Activated T-cell treated with anti-CD3 and anti-CD28 coated beads, Interleukin-2, amount 50 U/mL, for 4 hours (primary cell): ENCODE data around the gene SOCS7. TPM values are rescaled to one million over a fixed set of nuclear protein-coding genes. Genes with fewer than 3 reads are reported as not detected.
A peak's percentile ranks its signal among the peaks of the same experiment; 100 is the strongest.

Experiments used
- ATAC-seq, 2 donors: fragments of 200-7000 bp; cut with Tn5 transposase; one replicate each; pipeline ENCODE4 v1.10.0; 2021
- DNase-seq: peaks from one replicate; pipeline ENCODE4 v3.0.0-alpha.2; 2020
- H3K27me3 Mint-ChIP-seq: one replicate; pipeline ENCODE4 v1.8.0; 2021; ENCODE audit warnings: low read depth, mixed read lengths
- H3K36me3 Mint-ChIP-seq: one replicate; pipeline ENCODE4 v1.8.0; 2022; ENCODE audit warnings: mixed read lengths; ENCODE audit not compliant: insufficient read depth
- H3K4me1 Mint-ChIP-seq: one replicate; pipeline ENCODE4 v1.8.0; 2021; ENCODE audit warnings: low read depth, mixed read lengths
- H3K4me3 Mint-ChIP-seq: one replicate; pipeline ENCODE4 v1.8.0; 2021; ENCODE audit warnings: mild to moderate bottlenecking, moderate library complexity, mixed read lengths
- H3K9me3 Mint-ChIP-seq: one replicate; pipeline ENCODE4 v1.8.0; 2021; ENCODE audit warnings: mixed read lengths
- total RNA-seq, 3 donors: library from RNA; stranded (reverse); gene quantifications; one replicate each; pipeline ENCODE4 v1.2.1, GENCODE V29; 2021

SOCS7 gene, protein sequence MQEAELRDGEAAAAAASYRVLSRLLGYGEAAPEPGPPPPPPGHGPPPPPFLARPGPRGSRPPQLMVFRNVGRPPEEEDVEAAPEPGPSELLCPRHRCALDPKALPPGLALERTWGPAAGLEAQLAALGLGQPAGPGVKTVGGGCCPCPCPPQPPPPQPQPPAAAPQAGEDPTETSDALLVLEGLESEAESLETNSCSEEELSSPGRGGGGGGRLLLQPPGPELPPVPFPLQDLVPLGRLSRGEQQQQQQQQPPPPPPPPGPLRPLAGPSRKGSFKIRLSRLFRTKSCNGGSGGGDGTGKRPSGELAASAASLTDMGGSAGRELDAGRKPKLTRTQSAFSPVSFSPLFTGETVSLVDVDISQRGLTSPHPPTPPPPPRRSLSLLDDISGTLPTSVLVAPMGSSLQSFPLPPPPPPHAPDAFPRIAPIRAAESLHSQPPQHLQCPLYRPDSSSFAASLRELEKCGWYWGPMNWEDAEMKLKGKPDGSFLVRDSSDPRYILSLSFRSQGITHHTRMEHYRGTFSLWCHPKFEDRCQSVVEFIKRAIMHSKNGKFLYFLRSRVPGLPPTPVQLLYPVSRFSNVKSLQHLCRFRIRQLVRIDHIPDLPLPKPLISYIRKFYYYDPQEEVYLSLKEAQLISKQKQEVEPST
- total RNA-seq, result 10 to 100 TPM; 32.2 to 33.2 (median 32.8) TPM

DNA sequence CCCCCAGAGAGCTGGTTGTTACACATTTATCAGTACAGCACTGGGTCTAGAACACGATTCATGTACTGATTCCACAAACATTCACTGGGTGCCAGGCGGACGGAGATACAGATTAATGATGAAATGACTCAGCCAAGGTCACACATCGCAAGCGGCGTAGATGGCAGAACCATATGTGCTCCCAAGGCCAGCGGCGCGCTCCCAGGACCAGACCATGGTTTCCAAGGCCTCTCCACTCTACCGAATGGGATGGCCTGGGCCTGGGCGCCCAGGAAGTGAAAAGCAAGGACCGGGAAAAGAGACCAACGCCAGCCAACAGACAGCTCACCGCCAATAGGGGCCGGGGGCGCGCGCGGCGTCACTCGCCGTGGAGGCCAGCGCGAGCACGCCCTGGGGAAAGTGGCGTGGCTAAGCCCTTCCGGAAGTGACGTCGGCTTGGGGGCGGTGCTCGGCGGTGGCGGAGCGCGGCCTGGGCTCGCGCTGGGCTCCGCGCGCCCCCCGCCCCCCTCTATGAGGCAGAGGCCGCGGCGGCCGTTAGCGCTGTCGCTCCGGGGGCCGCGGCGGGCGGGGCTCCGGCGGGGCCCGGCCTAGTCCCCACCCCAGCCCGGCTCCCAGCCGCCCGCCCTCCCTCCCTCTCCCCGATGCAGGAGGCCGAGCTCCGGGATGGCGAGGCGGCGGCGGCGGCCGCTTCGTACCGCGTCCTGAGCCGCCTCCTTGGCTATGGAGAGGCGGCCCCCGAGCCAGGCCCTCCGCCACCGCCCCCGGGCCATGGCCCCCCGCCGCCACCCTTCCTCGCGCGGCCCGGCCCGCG, at the start of gene SOCS7:
Gene SOCS7 (plus strand): TSS at position 433 of the 811 bp plus-strand sequence. CDS start 209 bp downstream, at position 642.
- H3K36me3 Mint-ChIP-seq, result no peaks in the 10 kb centered on the region
- H3K4me1 Mint-ChIP-seq, result peaks cover 34% of the 10 kb centered on the region
- no peaks in the 10 kb centered on the region for H3K9me3 Mint-ChIP-seq
- DNase-seq (peak; percentile 93), ATAC-seq (peak; percentile 91 to 95)
- peak within 1 kb of the TSS; percentile 97 for H3K4me3 Mint-ChIP-seq
- no peaks in the 10 kb centered on the region for H3K27me3 Mint-ChIP-seq

DNA sequence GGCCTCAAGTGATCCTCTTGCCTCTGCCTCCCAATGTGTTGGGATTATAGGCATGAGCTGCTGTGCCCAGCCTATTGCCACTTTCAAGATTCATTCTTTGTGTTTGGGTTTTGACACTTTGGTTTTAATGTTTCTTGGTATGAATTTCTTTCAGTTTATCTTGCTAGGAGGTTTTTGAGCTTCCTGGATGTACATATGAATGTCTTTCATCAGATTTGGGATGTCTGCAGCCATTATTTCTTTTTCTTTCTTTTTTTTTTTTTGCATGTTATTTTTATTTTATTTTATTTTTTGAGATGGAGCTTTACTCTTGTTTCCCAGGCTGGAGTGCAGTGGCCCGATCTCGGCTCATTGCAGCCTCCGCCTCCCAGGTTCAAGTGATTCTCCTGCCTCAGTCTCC, 36.1 kb upstream of the SOCS7 start:
- Mint-ChIP-seq H3K27me3 (no peaks in the 10 kb centered on the region), H3K9me3 (no peaks in the 10 kb centered on the region), H3K36me3 (peaks cover 24% of the 10 kb centered on the region), H3K4me3 (no peak overlapping the region), H3K4me1 (no peaks in the 10 kb centered on the region)
- ATAC-seq (no peak), DNase-seq (no peak)

DNA sequence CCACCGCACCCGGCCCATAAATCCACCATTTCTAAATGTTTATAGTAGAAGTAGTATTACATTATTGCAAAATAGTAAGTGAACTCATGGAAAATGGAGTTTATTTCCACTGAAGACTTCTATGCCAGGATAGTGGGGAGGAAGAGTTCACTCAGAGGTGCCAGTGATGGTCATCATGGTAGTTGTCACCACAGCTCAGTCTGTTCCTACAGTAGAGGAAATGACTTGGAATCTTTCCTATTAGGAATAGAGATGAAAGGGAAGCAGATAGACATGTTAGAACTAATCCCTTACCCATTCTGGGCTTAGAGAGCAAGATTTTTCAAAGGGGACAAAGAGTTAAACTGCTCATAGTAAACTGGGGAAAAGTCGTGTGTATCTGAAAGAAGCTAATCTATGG, 34.6 kb upstream of the SOCS7 start:
- peaks cover 27% of the 10 kb centered on the region for H3K36me3 Mint-ChIP-seq
- no peak overlapping the region for H3K4me3 Mint-ChIP-seq
- no peaks in the 10 kb centered on the region for H3K9me3 Mint-ChIP-seq
- no peaks in the 10 kb centered on the region for H3K4me1 Mint-ChIP-seq
- no peaks in the 10 kb centered on the region for H3K27me3 Mint-ChIP-seq
- ATAC-seq (no peak), DNase-seq (no peak)

DNA sequence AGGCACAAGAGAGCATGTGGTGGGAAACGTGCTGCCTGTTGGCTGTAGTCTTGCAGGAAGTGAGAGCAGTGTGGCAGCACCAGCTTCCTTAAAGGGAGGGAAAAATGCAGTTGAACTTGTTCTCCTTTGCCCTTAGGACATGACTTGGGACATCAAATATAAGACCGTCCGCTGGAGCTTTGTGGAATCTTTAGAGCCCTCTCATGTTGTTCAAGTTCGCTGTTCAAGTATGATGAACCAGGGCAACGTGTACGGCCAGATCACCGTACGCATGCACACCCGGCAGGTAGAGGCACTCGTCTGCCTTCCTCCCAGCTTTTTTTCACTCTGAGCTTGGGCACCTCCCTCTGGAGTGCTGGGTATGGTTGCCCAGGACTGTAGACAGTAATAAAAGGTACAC, 31.2 kb upstream of the SOCS7 start:
- Mint-ChIP-seq H3K9me3 (no peaks in the 10 kb centered on the region), H3K27me3 (no peaks in the 10 kb centered on the region), H3K36me3 (peaks cover 22% of the 10 kb centered on the region), H3K4me3 (no peak overlapping the region), H3K4me1 (no peaks in the 10 kb centered on the region)
- DNase-seq, result no peak
- ATAC-seq, result no peak

DNA sequence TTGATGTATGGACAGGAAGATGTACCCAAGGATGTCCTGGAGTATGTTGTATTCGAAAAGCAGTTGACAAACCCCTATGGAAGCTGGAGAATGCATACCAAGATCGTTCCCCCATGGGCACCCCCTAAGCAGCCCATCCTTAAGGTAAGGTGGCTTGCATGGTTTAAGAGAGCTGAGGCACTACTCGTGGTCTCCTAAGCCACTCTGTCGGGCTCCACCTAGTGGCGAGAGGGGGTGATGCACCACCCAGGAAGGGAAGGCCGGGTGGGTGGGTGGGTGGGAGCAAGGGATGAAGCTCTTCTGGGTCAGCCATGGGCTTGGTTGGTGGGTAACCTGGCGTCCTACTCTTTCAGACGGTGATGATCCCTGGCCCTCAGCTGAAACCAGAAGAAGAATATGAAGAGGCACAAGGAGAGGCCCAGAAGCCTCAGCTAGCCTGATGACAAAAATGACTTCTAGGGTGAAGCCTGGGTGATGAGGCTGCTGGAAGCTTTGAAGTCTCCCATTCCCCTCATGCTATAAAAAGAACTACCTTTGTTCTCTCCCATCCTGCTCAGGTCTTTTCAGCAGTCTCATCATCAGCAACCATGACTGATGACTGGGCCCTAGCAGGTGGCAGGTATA, 29.4 kb upstream of the SOCS7 start:
- Mint-ChIP-seq H3K9me3 (no peaks in the 10 kb centered on the region), H3K4me3 (no peak overlapping the region), H3K27me3 (no peaks in the 10 kb centered on the region), H3K4me1 (no peaks in the 10 kb centered on the region), H3K36me3 (peaks cover 14% of the 10 kb centered on the region)
- DNase-seq, result peak; percentile 72
- peak; percentile 85 to 87 for ATAC-seq

DNA sequence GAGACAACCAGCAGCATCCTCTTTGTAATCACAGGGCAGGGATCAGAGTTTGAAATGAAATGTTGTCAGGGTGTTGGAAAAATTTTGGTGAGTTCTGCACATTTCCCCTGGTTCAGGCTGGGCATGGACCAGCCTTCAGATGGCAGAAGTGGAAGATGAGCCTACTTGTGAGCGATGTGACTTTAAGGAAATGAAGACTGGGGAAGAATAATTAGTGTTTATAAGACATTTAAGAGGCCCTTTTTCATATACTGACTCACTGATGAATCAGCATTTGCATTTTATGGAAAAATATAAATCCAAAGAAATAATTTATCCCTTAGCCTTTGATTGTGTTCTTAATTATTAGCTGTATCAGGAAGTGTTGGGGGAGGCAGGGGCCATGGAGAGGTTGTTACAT, 28.7 kb upstream of the SOCS7 start:
- DNase-seq, result no peak
- H3K27me3 Mint-ChIP-seq, result no peaks in the 10 kb centered on the region
- H3K9me3 Mint-ChIP-seq, result no peaks in the 10 kb centered on the region
- no peaks in the 10 kb centered on the region for H3K4me1 Mint-ChIP-seq
- H3K36me3 Mint-ChIP-seq, result peaks cover 12% of the 10 kb centered on the region
- no peak for ATAC-seq
- H3K4me3 Mint-ChIP-seq, result no peak overlapping the region

DNA sequence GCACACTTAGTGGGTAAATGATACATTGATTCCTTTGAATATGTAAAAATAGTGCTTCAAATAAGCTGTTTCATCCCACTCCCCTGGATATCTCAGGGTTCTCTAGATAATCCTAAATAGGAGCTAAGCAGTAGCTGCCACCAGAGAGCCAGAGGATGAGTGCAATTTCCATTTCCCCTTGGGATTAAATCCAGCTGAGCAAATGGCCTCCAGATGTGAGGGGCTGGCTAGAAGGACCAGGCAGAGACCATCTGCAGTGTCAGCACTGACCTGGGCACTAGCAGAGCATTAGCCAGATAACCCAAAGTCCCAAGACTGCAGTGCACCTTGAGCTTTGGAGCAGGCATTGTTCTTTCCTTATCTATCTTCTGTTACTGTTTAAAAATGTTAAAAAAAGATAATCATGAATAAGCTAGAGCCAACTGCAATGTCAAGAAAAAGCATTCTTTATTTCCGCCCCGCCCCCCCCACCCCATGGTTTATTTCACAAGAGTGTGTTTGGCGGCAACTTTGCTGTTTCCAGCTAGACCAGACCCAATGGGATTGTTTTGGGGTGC, 27.4 kb upstream of the SOCS7 start:
- Mint-ChIP-seq H3K4me1 (no peaks in the 10 kb centered on the region), H3K36me3 (peaks cover 9% of the 10 kb centered on the region), H3K4me3 (no peak overlapping the region), H3K27me3 (no peaks in the 10 kb centered on the region), H3K9me3 (no peaks in the 10 kb centered on the region)
- ATAC-seq (no peak), DNase-seq (no peak)

DNA sequence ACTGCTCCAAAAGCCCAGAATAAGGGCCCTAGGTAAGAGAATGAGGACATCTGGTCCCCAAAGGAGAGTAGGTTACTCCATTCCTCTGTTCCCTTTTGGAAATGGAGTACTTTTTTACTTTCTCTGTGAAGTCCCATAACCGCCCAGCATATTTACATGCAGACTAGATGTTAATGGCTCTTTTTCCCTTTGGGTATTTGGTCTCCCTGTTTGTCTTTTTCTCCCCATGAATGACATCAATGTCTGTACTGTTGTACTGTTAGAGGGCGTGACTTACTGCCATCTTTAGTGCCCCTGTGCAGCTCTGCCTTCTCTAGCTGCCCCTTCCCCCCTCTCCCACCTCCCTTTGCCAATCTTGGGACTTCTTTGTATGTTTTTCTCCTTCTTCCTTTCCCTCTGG, 26.9 kb upstream of the SOCS7 start:
- no peaks in the 10 kb centered on the region for H3K4me1 Mint-ChIP-seq
- H3K36me3 Mint-ChIP-seq, result peaks cover 9% of the 10 kb centered on the region
- ATAC-seq, result no peak
- no peak for DNase-seq
- H3K4me3 Mint-ChIP-seq, result no peak overlapping the region
- peaks cover 2% of the 10 kb centered on the region for H3K27me3 Mint-ChIP-seq
- no peaks in the 10 kb centered on the region for H3K9me3 Mint-ChIP-seq

DNA sequence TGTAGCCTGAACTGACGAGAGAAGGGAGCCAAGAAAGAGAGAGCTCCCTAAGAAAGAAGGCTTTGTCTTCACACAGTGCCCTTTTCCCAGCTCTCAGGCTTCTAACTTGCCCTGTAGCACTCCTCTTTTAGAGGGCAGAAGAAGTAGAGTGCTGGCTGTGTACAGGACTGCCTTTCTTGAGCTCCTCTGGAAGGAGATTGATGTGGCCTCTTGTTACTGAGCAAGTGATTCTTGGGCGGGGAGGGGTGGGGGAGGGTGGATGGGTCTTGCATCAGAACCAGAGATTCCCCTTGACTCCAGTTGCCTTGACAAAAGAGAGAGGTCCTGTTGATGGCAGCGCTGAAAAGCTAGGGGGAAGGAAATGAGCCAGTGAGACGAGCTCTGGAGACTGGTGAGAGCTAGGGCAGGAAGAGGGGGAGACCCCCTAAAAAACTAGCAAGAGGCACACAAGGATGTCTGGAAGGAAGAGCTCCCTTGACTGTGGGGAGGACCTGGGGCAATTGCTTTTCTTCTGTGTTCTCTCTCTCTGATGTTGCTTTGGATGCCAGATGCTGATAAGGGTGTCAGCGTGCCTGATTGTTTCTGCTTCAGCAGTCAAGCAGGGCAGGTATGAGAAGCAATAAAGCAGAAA, 26.3 kb upstream of the SOCS7 start:
- Mint-ChIP-seq H3K4me3 (no peak overlapping the region), H3K9me3 (no peaks in the 10 kb centered on the region), H3K36me3 (peaks cover 6% of the 10 kb centered on the region), H3K27me3 (peaks cover 2% of the 10 kb centered on the region), H3K4me1 (no peaks in the 10 kb centered on the region)
- DNase-seq (no peak), ATAC-seq (no peak)

DNA sequence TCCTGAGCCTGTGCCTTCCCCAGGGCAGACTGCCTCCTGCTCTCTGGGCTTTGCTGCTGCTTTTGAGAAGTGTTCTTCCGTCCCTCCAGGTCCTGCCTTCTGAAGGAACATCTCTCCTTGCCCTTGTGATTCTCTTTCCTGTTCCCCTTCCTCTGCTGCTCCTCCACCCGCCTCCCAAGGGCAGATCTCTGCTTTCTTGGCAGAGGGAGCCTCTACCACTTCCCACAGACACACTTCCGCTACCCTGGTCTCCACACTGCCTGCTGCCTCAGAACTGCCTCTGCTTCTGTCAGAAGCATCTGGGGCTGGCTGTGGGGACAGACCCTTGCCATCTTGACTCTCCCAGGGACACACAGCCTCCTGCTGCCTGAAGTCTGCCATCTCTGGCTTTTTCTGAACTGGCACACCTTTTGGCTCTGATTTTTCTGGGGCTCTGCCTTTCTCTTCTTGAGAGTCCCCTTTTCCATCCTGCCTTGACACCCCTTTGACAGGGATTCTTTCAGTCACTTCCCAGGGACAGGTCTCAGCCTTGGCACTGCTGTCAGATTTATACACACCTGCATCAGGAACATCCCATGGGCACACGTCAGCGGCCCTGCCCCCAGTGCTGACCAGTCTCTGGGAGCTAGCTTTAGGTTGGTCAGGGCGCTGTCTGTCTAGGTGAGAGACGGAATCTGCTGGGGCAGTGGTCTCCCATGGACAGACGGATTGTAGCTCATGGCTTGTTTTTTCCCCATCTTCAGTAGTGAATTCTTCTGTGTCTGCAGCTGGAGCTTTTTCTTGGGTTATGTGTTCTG, 24.4 kb upstream of the SOCS7 start:
- Mint-ChIP-seq H3K4me3 (no peak overlapping the region), H3K9me3 (no peaks in the 10 kb centered on the region), H3K36me3 (no peaks in the 10 kb centered on the region), H3K27me3 (peaks cover 8% of the 10 kb centered on the region), H3K4me1 (no peaks in the 10 kb centered on the region)
- ATAC-seq (no peak), DNase-seq (no peak)

DNA sequence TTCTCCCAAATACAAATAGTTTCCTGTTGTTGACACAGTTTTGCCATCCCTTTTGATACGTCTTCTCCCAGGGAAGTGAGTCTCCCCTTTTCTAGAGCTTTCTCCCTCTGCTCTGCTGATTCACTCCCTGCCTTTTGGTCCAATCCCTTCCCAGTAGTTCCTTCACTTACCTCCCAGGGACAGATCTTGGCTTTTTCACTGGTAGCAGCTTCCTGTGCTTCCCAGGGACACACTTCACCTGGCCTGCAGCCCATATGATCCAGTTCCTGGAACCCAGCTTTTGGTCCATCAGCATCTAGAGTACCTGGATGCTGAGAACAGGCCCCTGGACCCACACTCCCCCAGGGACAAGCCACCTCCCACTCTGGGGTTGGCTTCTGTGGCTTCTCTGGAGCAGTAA, 23.7 kb upstream of the SOCS7 start:
- ATAC-seq (no peak), DNase-seq (no peak)
- Mint-ChIP-seq H3K9me3 (no peaks in the 10 kb centered on the region), H3K4me3 (no peak overlapping the region), H3K27me3 (peaks cover 9% of the 10 kb centered on the region), H3K4me1 (no peaks in the 10 kb centered on the region), H3K36me3 (no peaks in the 10 kb centered on the region)

DNA sequence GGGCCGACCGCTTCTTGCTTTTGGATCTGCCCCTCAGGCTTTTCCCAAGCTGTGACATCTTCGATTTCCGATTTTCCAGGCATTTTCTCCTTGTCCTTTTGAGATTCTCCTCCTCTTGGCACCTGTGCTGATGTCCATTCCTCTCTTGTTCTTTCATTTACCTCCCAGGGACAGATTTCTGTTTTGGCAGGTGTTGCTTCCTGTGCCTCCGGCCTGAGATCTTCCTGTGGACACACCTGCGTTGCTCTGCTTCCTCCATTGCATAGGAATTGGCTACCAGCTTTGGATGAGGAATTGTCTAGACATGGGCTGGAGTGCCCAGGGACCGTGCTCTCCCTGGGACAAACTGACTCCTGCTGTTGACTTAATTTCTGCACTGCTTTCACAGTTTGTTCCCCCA, 23.0 kb upstream of the SOCS7 start:
- H3K4me3 Mint-ChIP-seq, result no peak overlapping the region

DNA sequence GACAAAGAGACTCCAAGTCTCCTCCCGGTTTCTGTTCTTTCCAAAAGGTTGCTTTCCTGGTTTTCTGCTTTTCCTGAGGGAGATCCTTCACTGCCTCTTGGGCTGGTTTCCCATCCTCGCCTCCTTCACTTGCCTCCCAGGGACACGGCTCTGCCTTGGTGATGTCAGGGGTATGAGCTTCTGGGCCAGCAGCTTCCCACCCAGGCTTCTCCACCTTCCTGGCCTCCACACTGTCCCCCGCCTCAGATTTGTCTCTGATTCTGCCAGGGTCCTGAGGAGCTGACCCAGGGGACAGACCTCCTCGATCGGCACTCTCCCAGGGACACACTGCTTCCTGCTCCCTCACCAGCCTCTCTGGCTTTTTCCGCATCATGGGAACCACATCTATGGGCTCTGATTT, 22.4 kb upstream of the SOCS7 start:
- no peaks in the 10 kb centered on the region for H3K9me3 Mint-ChIP-seq
- ATAC-seq (no peak), DNase-seq (no peak)
- H3K36me3 Mint-ChIP-seq, result no peaks in the 10 kb centered on the region
- no peak overlapping the region for H3K4me3 Mint-ChIP-seq
- peaks cover 18% of the 10 kb centered on the region for H3K27me3 Mint-ChIP-seq
- no peaks in the 10 kb centered on the region for H3K4me1 Mint-ChIP-seq

More for the DNA sequence above, 23.0 kb upstream of the SOCS7 start:
- Mint-ChIP-seq H3K36me3 (no peaks in the 10 kb centered on the region), H3K9me3 (no peaks in the 10 kb centered on the region), H3K4me1 (no peaks in the 10 kb centered on the region), H3K27me3 (peaks cover 16% of the 10 kb centered on the region)
- ATAC-seq, result no peak
- DNase-seq, result no peak
